GM18526 (cell line): ENCODE results near the gene FREM2.

Experiments
- POLR2A ChIP-seq: IDR thresholded peaks from 3 replicates; pipeline ENCODE4 v1.6.1; 2011; ENCODE audit not compliant: insufficient read length; ENCODE audit errors: extremely low read depth

The FREM2 gene

DNA sequence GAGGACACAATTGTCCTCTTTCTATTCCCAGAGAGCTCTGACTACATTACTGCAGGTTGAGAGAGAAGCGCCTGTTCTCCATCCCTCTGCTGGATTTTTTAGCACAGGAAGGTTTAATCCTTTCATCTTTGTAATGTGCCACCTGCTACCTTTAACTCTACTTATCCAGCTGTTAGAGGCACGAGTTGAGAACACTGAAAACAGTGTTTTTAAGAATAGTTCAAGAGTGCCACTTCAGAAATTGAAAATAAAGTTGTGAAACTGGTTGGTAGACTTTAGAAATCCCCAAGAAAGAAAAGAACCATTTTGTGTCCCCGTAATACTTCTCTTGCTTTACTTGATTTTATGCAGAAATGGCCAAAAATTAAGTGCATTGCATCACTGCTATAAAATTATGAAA is 20.6 kb downstream of the FREM2 start:
- no peak for TF ChIP-seq POLR2A

- TF ChIP-seq POLR2A, result no peak
Observed at GRCh38 chr13:38713046-38713445, 26.2 kb downstream of the FREM2 start.

DNA sequence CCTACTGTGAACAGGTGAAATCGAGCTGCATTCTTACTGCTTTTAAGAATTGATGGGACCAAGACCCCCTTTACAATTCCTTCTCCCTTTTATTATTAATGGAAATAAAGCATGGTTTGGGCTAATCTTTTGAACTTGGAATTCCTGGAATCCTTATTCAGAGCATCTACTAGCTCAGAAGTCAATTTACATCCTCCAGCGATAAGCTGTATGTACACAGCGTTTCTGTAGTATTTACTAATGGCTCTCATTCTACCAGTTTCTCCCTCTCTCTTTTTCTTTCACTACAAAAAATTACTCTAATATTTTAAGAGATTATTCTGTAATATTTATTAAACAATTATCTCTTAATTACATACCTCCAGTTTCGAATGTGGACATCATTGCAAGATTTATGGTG is 31.5 kb downstream of the FREM2 start:
- TF ChIP-seq POLR2A, result no peak

DNA sequence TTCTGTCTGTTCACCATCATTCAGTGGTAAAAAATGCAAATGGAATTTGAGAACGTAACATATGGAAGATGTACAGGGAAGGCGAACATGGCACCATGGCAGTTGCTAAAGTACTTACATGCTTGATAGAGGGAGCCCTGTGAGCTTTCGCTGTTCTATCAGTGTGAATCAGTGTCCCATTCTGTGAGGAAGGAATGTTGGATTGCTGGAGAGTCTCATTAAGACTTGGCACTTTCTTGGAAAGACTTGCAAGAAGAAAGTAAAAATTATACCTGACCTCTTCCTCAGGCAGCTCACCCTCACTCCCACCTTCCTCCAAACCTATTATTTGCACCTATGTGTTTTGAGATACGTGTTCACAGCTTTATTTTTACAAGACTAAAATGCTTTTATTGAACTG is 43.5 kb downstream of the FREM2 start:
- no peak for TF ChIP-seq POLR2A

DNA sequence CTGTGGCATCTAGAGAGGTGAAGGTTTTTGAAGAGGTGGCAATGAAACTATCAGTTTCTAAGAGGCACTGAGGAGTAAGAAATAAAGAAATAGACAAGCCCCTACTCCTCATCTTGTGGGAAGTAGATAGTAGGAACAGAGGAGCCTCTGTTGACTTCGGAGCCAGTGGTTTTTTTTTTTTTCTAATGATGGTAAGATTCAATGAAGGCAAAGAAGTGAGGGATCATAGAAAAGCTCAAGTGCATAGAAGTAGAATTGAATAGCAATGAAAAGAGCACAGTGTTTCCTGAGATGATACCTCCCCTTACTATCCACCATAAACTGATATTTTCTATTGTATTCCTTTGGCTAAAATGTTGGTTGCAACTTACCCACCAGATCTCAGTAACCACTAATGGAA is 46.3 kb downstream of the FREM2 start:
- no peak for TF ChIP-seq POLR2A

DNA sequence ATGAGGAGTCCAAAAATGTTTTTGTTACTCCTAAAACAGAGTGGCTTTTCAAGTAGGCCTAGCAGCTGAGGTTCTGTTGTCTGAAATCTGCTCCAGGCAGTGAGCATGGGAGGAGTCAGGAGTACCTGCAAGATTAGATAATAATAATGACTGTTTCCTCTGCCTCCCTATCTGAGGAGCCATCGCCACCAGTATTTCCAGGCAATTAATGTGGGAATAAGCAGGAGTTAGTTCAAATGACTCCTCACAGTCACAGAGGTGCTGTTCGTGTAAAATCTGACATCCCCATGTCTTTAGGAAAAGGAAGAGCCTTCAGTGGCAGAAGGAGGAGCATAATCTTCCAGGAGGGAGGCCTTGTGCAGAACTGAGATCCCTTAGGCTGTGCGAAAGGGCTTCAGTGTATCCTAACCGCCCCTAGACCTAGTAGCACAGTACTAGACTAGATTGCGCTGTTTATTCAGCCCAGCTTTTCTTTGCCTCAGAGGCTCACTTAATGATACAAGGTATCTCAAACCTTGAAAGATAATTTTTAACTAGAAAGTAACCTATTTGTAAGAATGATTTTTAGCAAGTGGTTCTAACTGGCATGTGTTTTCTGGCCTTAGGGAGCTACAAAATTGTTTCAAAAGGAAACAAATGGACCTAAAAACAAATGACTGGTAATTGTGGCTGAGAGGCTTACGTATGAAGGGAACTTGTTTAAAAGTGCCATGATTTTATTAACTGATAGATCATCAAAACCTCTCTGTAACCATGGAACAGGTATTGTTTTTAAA is 49.0 kb downstream of the FREM2 start:
- TF ChIP-seq POLR2A, result no peak

DNA sequence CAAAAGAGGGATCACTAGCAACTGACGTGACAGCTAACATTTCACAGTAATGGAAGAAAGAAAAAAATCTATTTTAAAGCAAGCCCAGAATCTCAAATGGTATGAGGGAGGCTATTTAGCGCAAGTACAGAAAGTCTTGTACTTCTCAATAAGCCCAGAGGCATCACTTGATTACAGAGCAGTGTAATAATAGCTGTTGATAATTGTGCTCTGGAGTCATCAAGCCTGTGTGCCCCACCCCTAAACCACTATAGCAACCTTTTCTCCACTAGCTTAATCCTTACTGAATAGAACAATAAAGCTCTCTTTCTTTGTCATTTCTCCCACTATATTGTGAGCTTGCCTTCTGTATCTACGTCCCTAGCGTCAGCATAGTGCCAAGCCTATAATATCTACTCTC is 56.6 kb downstream of the FREM2 start:
- no peak for TF ChIP-seq POLR2A

DNA sequence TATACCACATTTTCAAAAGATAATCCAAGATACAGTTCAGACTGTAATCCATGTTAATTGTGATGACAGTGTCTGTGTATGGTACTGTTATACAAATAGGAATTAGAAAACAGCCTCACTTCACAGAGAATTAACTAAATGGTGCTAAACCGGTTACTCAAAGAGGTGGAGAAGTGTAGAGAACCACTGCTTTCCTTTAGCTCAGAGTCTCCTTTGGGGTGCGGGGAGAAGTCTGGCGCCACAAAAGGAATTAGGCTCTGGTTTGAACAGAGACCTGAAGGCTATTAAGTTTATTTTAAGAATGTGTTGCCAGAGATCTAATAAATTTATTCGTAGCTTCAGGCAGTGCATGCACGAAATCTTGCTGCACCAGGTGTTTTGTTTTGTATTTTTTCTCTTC is 65.8 kb downstream of the FREM2 start:
- TF ChIP-seq POLR2A, result no peak

GRCh38 chr13:38753878-38754277 is 67.0 kb downstream of the FREM2 start:
- no peak for TF ChIP-seq POLR2A

DNA sequence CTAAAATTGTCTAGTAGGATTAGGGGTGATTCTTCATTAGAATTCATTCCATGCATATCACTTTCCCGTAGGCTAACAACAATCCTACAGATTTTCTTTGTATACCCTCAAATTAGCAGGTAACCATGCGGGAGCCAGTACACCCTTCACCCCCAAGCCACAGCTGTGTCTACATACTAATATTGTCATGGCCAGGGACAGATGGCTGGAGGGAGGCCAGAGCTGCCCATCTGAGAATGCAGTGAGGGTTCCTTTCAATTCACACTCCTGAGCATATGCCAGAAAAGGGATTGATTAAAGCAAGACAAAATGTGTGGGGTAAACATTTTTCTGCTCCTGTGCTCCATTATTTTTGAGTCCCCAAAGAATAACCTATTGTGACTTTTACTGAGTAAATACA is 68.9 kb downstream of the FREM2 start:
- no peak for TF ChIP-seq POLR2A

GRCh38 chr13:38758277-38758676 is 71.4 kb downstream of the FREM2 start:
- TF ChIP-seq POLR2A, result no peak

GRCh38 chr13:38759390-38759789 is 72.5 kb downstream of the FREM2 start:
- no peak for TF ChIP-seq POLR2A

DNA sequence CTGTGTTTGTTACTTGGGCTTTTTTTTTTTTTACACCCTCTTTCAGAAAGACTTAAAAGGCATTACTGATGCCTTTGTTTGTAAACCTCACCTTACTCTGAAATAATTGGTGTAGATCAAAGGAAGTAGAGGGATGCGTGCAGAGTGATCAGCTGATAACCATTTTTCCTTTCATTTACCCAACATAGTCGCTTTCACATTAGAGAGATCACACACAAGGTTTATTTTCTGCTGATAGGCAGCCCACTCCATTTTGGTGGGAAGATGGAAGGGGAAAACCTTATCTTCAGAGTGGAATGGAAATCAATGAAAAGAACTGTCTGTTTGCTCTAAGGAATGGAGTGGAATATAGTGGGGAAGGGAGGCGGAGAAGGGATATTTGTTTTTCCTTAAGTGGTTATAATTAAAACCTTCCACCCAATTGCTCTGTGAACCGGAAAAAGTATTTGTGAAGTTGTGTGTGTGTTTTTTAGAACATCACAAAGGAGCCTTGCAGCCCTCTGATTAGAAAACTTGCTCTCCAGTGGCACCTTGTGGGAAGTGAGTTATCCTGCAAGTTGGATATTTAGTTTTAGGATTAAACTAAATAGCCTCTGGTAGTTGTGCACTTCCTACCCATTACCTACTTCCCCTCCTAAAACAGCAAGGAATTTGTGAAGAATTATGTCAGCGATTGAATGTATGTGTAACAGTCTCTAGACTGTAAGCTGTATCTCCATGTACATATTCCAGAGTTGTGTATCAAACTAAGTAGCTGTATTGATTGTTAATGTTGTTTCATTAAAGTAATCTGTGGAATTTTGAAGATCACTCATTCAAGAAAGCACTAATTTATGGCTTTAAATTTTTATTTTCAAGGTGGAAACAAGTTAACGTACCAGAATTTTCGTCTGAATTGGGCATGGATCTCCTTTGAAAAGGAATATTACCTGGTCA is 76.8 kb downstream of the FREM2 start:
- TF ChIP-seq POLR2A, result no peak

GRCh38 chr13:38766799-38767198 is 79.9 kb downstream of the FREM2 start:
- TF ChIP-seq POLR2A, result no peak

DNA sequence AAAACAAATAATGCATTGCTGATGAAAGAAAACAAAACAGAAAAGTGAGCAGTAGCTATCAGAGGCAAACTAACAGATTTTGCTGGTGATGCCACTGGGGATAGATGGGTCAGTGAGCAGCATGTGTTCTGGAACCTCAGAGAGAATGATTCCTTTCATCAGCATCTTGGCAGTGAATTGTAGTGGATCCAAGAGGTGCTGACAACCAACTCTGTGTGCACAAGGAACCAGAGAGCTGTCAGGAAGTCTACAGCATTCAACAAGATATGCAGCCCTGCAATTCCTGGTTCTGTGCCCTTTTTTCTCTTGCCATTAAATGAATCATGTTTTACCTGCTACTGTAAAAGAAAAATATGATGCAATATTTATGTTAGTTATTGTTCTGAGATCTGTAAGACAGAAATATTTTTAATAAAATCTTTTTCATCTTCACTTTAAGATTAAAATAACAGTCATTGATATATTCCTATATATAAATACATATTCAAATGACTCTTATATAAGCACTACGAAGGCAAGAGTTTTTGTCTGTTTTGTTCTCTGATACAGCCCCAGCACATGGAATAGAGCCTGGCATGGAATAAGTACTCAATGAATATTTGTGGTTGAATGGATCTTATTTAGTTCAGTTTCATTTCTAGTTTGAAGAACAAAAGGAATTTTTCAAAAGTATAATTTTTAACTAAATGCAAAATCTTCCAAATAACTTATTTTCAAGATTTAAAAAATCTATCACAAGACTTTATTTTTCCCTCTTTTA is 80.8 kb downstream of the FREM2 start:
- TF ChIP-seq POLR2A, result no peak
